Osteocyte (in vitro differentiated cells): ENCODE measurements around the gene NSMF. TPM values are rescaled to one million over a fixed set of nuclear protein-coding genes. Genes with fewer than 3 reads are reported as not detected.
"Not testable (repeated sequence)": the region's sequence is repeated elsewhere in the genome, so short reads cannot be mapped to it uniquely, and the experiment has no call there.

Experiments used
- DNase-seq: peaks from one replicate; pipeline ENCODE4 v3.0.0; 2021; ENCODE audit warnings: mixed read lengths; ENCODE audit not compliant: unreplicated experiment; ENCODE audit errors: extremely low spot score
- H3K27ac Mint-ChIP-seq: one replicate; pipeline ENCODE4 v1.8.0; 2021; ENCODE audit warnings: mild to moderate bottlenecking, mixed read lengths; ENCODE audit not compliant: unreplicated experiment
- H3K27me3 Mint-ChIP-seq: one replicate; pipeline ENCODE4 v1.8.0; 2021; ENCODE audit warnings: mixed read lengths; ENCODE audit not compliant: unreplicated experiment
- H3K36me3 Mint-ChIP-seq: one replicate; pipeline ENCODE4 v1.8.0; 2021; ENCODE audit warnings: mixed read lengths; ENCODE audit not compliant: unreplicated experiment
- H3K4me1 Mint-ChIP-seq: one replicate; pipeline ENCODE4 v1.8.0; 2021; ENCODE audit warnings: mixed read lengths; ENCODE audit not compliant: unreplicated experiment
- H3K4me3 Mint-ChIP-seq: one replicate; pipeline ENCODE4 v1.8.0; 2021; ENCODE audit warnings: mild to moderate bottlenecking, moderate library complexity, mixed read lengths; ENCODE audit not compliant: unreplicated experiment
- H3K9me3 Mint-ChIP-seq: one replicate; pipeline ENCODE4 v1.8.0; 2021; ENCODE audit warnings: mixed read lengths; ENCODE audit not compliant: unreplicated experiment
- total RNA-seq: library from RNA; stranded (reverse); gene quantifications from 2 replicates; pipeline ENCODE4 v1.2.1, GENCODE V29; 2021
- TF ChIP-seq, protein P1 (sequence below): fragments of 200-600 bp; sonication (generic); IDR thresholded peaks from 2 replicates; pipeline ENCODE4 v1.5.0; 2021; ENCODE audit warnings: antibody characterized with exemption, mild to moderate bottlenecking, moderate library complexity

NSMF gene
- total RNA-seq, 1 donor from 2014 or later, result 103 TPM

DNA sequence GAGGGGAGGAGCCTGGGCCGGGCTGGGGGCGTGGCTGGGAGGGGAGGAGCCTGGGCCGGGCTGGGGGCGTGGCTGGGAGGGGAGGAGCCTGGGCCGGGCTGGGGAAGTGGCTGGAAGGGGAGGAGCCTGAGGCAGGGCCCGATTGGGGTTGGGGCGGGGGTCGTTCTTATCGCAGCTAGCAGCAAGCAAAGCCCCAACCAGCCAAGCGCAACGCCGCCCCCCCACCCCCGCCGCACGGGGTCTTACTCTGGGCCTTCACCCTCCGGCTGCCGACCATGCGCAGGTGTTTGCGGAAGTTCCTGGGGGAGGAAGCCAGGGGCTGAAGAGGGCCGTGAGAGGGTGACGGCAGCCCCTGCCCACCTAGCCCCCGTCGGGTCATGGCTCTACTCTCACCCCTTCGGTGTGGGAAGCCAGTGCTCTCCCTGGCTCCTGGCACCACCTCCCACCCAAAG, 5.0 kb downstream of the NSMF start:
- H3K27ac Mint-ChIP-seq, result no peak overlapping the region
- TF ChIP-seq, protein P1, sequence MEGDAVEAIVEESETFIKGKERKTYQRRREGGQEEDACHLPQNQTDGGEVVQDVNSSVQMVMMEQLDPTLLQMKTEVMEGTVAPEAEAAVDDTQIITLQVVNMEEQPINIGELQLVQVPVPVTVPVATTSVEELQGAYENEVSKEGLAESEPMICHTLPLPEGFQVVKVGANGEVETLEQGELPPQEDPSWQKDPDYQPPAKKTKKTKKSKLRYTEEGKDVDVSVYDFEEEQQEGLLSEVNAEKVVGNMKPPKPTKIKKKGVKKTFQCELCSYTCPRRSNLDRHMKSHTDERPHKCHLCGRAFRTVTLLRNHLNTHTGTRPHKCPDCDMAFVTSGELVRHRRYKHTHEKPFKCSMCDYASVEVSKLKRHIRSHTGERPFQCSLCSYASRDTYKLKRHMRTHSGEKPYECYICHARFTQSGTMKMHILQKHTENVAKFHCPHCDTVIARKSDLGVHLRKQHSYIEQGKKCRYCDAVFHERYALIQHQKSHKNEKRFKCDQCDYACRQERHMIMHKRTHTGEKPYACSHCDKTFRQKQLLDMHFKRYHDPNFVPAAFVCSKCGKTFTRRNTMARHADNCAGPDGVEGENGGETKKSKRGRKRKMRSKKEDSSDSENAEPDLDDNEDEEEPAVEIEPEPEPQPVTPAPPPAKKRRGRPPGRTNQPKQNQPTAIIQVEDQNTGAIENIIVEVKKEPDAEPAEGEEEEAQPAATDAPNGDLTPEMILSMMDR, result no peak
- H3K27me3 Mint-ChIP-seq, result no peaks in the 10 kb centered on the region
- H3K36me3 Mint-ChIP-seq, result peaks cover 3% of the 10 kb centered on the region
- H3K9me3 Mint-ChIP-seq, result no peaks in the 10 kb centered on the region
- H3K4me3 Mint-ChIP-seq, result no peak overlapping the region
- DNase-seq, result no peak
- peaks cover 29% of the 10 kb centered on the region for H3K4me1 Mint-ChIP-seq

DNA sequence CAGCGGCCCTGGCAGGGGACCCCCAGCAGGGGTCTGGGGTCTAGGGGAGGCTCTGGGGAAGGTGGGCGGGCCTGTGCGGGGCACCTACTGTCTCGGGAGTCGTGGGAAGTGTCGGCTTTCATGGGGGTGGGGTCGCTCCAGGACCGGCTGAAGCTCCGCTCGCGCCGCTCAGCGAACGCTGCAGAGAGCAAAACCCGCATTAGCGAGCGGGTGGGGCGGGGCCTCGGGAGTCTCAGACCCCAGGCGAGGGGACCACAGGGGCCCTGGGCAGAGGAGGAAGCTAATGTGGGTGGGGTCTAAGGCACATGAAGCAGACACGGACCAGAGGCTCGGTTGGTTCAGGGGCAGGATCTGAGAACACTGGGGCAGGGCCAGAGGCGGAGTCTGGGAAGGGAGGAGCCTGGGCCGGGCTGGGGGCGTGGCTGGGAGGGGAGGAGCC, 5.5 kb downstream of the NSMF start:
- H3K9me3 Mint-ChIP-seq, result no peaks in the 10 kb centered on the region
- H3K4me1 Mint-ChIP-seq, result peaks cover 30% of the 10 kb centered on the region
- no peak overlapping the region for H3K27ac Mint-ChIP-seq
- no peaks in the 10 kb centered on the region for H3K27me3 Mint-ChIP-seq
- TF ChIP-seq, protein P1, result no peak
- H3K4me3 Mint-ChIP-seq, result no peak overlapping the region
- peaks cover 3% of the 10 kb centered on the region for H3K36me3 Mint-ChIP-seq
- no peak for DNase-seq

DNA sequence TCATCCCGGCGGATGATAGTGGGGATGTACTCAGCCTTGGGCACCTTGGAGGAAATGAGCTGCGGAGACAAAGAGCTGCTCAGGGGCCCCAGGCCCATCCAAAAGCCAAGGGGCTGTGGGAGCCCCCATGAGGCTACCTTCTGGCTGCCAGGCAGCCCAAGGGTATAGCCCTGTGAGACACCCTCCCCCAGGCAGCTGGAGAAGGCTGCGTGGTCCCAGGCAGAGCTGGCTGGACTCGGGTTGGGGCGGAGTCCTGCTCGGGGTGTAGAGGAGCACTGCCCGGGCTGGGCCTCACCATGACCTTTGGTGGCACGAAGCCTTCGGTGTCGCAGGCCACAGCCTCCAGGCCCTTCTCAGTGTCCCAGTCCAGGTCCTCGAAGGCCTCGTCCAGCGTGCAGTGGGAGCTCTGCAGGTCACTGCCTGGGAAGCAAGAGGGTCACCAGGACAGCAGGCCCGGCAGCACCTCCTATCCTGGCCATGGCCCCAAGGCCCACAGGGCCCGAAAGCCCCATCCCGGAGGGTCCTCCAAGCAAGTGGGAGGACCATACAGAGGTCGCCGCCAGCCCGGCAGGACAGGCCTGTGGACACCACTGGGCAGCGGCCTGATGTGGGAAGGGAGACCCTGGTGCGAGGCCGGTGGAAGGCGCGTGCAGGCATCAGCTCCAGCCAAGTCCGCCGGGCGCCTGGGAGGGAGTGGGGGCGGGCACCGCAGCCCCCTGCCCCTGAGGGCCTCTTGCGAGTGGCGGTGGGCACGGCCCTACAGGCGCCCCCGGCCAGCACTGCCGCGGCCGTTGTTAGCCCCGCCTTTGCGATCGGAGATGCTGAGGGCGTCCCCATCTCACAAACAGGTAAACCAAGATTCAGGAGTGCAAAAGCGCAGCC, 6.1 kb downstream of the NSMF start:
- DNase-seq, result no peak
- peaks cover 3% of the 10 kb centered on the region for H3K36me3 Mint-ChIP-seq
- H3K4me3 Mint-ChIP-seq, result no peak overlapping the region
- no peaks in the 10 kb centered on the region for H3K27me3 Mint-ChIP-seq
- H3K4me1 Mint-ChIP-seq, result peaks cover 34% of the 10 kb centered on the region
- no peak overlapping the region for H3K27ac Mint-ChIP-seq
- H3K9me3 Mint-ChIP-seq, result no peaks in the 10 kb centered on the region
- TF ChIP-seq, protein P1, result no peak

DNA sequence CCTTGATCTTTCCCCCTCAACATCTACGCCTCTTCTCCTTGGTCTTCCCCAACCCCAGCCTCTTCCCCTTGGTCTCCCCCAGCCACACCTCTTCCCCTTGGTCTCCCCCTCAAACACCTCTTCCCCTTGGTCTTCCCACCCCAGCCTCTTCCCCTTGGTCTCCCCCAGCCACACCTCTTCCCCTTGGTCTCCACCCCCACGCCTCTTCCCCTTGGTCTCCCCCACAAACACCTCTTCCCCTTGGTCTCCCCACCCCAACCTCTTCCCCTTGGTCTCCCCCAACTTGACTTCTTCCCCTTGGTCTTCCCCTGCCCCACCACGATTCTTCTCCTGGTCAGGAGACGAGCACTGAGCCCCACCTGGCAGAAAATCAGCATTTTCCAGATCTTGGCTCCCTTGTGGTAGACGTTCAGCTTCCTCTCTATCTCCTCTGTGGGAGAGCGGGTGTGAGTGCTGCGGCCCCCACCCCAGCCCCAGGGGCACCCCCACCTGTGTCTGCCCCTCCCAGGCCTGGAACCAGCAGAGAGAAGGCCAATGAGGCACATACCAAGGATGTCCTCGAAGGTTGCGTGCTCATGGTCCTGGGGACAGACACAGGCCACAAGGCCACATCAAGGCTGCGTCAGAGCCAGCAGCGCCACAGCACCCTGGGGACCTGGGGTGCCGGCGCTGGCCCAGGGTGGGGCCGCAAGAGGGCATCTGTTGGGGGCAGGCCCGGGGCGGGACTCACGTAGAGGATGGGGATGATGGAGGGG, 7.0 kb downstream of the NSMF start:
- Mint-ChIP-seq H3K27me3 (no peaks in the 10 kb centered on the region), H3K4me3 (no peak overlapping the region), H3K36me3 (peaks cover 3% of the 10 kb centered on the region), H3K27ac (no peak overlapping the region), H3K9me3 (no peaks in the 10 kb centered on the region), H3K4me1 (peaks cover 36% of the 10 kb centered on the region)
- DNase-seq, result no peak
- TF ChIP-seq, protein P1, result no peak

DNA sequence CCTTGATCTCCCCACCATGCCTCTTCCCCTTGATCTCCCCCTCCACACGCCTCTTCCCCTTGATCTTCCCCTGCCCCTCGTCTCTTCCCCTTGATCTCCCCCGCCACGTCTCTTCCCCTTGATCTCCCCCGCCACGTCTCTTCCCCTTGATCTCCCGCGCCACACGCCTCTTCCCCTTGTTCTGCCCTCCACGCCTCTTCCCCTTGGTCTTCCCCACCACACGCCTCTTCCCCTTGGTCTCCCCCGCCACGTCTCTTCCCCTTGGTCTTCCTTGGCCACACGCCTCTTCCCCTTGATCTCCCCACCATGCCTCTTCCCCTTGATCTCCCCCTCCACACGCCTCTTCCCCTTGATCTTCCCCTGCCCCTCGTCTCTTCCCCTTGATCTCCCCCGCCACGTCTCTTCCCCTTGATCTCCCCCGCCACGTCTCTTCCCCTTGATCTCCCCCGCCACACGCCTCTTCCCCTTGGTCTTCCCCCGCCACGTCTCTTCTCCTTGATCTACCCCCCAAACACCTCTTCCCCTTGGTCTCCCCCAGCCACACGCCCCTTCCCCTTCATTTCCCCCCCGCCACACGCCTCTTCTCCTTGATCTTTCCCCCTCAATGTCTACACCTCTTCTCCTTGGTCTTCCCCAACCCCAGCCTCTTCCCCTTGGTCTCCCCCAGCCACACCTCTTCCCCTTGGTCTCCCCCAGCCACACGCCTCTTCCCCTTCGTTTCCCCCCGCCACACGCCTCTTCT, 7.7 kb downstream of the NSMF start:
- not testable (repeated sequence) for H3K4me3 Mint-ChIP-seq, H3K9me3 Mint-ChIP-seq, DNase-seq, H3K36me3 Mint-ChIP-seq, H3K27ac Mint-ChIP-seq, H3K27me3 Mint-ChIP-seq
- H3K4me1 Mint-ChIP-seq, result peaks cover 36% of the 10 kb centered on the region

DNA sequence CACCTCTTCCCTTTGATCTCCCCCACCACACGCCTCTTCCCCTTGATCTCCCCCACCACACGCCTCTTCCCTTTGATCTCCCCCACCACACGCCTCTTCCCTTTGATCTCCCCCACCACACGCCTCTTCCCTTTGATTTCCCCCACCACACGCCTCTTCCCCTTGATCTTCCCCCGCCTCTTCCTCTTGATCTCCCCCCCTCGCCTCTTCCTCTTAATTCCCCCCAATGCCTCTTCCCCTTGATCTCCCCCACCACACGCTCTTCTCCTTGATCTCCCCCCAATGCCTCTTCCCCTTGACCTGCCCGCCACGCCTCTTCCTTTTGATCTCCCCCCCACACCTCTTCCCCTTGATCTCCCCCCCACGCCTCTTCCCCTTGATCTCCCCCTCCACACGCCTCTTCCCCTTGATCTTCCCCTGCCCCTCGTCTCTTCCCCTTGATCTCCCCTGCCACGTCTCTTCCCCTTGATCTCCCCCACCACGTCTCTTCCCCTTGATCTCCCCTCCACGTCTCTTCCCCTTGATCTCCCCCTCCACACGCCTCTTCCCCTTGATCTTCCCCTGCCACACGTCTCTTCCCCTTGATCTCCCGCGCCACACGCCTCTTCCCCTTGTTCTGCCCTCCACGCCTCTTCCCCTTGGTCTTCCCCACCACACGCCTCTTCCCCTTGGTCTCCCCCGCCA, 8.5 kb downstream of the NSMF start:
- H3K27ac Mint-ChIP-seq, H3K4me3 Mint-ChIP-seq, H3K9me3 Mint-ChIP-seq, DNase-seq, H3K27me3 Mint-ChIP-seq, H3K36me3 Mint-ChIP-seq: not testable (repeated sequence)
- peaks cover 33% of the 10 kb centered on the region for H3K4me1 Mint-ChIP-seq
